Upper lobe of left lung (tissue), 6 donors: ENCODE results near the gene GABARAPL2. TPM values are rescaled to one million over a fixed set of nuclear protein-coding genes. Genes with fewer than 3 reads are reported as not detected.

Experiments
- ATAC-seq, 2 donors: fragments of 200-7000 bp; cut with Tn5 transposase; one replicate each; pipeline ENCODE4 v1.9.1; 2022; ENCODE audit warnings: mild to moderate bottlenecking in 2 of 2, moderate library complexity in 2 of 2; ENCODE audit not compliant: low FRiP score in 2 of 2
- DNase-seq, 2 donors: peaks; one replicate each; pipeline ENCODE4 v3.0.0-alpha.2; 2019 to 2020
- H3K27ac ChIP-seq, 4 donors: fragments of 200-600 bp; sonication (generic); one replicate each; pipeline ENCODE4 v1.5.1; 2016 to 2019
- H3K27me3 ChIP-seq, 4 donors: fragments of 200-600 bp; sonication (generic); one replicate each; pipeline ENCODE4 v1.5.1; 2017 to 2019
- H3K36me3 ChIP-seq, 4 donors: fragments of 200-600 bp; sonication (generic); one replicate each; pipeline ENCODE4 v1.5.1; 2016 to 2019
- H3K4me1 ChIP-seq, 4 donors: fragments of 200-600 bp; sonication (generic); one replicate each; pipeline ENCODE4 v1.5.1; 2018 to 2019
- H3K4me3 ChIP-seq, 4 donors: fragments of 200-600 bp; sonication (generic); one replicate each; pipeline ENCODE4 v1.5.1; 2017 to 2019; ENCODE audit warnings: mild to moderate bottlenecking in 2 of 4, moderate library complexity in 1 of 4
- H3K9me3 ChIP-seq, 4 donors: fragments of 200-600 bp; sonication (generic); one replicate each; pipeline ENCODE4 v1.5.1; 2018 to 2019
- CTCF ChIP-seq, 6 experiments: fragments of 450-650 bp in 4 of 6; fragments of 200-600 bp in 2 of 6; sonication (generic) in 2 of 6; IDR thresholded peaks; one replicate each; pipeline ENCODE4 v1.5.1; 2016 to 2019; ENCODE audit warnings: antibody characterized with exemption in 6 of 6
- EP300 ChIP-seq, 4 donors: sonication (generic); formaldehyde crosslinking; IDR thresholded peaks; one replicate each; pipeline ENCODE4 v1.5.1; 2017; ENCODE audit warnings: antibody characterized with exemption in 4 of 4, control low read depth in 2 of 4
- POLR2A ChIP-seq, 4 donors: fragments of 450-650 bp; IDR thresholded peaks; one replicate each; pipeline ENCODE4 v1.5.1; 2016 to 2017; ENCODE audit warnings: antibody characterized with exemption in 4 of 4, mild to moderate bottlenecking in 2 of 4
- POLR2AphosphoS5 ChIP-seq, 2 donors: sonication (generic); formaldehyde crosslinking; IDR thresholded peaks; one replicate each; pipeline ENCODE4 v1.5.1; 2017; ENCODE audit warnings: antibody characterized with exemption in 2 of 2
- WGBS, 2 donors: methylation state at CpG; one replicate each; pipeline ENCODE4 v1.1.5; 2017 to 2018; 5-methylcytosine and 5-hydroxymethylcytosine counted together
- total RNA-seq, 6 donors: library from RNA; depleted of rRNA in 4 of 6; stranded (reverse); fragments of >200 nt in 4 of 6; gene quantifications; one replicate each; pipeline versions ENCODE4 v1.1.0 to v1.2.1, GENCODE V29; 2016 to 2021
- donor health status: DM: no; HTN: no; CAD: no; lungs with moderate emphysema.
- donor health status: DM: no; HTN: yes; CAD: no; lungs with severe emphysema.

Gene GABARAPL2
- total RNA-seq, 6 donors from 2014 or later, result 14.7 to 103 (median 81.1) TPM

GRCh38 chr16:75618780-75619179, 52.6 kb downstream of the GABARAPL2 start:
- H3K4me3 ChIP-seq, result no peak overlapping the region
- peaks cover 0 to 53% (median 45%) of the 10 kb centered on the region in 4 donors for H3K36me3 ChIP-seq
- 92 to 96% methylated on average over 2 of the region's 2 CpGs for WGBS, 2 donors
- TF ChIP-seq POLR2A (IDR thresholded peaks at IDR 0.05) (no peak), POLR2AphosphoS5 (IDR thresholded peaks at IDR 0.05) (no peak), CTCF (IDR thresholded peaks at IDR 0.05) (no peak)
- no peaks in the 10 kb centered on the region for H3K9me3 ChIP-seq
- H3K27me3 ChIP-seq, result no peaks in the 10 kb centered on the region
- no peak overlapping the region for H3K27ac ChIP-seq
- peaks cover 9 to 22% (median 13%) of the 10 kb centered on the region in 4 donors for H3K4me1 ChIP-seq
- ATAC-seq (no peak), DNase-seq (no peak)

DNA sequence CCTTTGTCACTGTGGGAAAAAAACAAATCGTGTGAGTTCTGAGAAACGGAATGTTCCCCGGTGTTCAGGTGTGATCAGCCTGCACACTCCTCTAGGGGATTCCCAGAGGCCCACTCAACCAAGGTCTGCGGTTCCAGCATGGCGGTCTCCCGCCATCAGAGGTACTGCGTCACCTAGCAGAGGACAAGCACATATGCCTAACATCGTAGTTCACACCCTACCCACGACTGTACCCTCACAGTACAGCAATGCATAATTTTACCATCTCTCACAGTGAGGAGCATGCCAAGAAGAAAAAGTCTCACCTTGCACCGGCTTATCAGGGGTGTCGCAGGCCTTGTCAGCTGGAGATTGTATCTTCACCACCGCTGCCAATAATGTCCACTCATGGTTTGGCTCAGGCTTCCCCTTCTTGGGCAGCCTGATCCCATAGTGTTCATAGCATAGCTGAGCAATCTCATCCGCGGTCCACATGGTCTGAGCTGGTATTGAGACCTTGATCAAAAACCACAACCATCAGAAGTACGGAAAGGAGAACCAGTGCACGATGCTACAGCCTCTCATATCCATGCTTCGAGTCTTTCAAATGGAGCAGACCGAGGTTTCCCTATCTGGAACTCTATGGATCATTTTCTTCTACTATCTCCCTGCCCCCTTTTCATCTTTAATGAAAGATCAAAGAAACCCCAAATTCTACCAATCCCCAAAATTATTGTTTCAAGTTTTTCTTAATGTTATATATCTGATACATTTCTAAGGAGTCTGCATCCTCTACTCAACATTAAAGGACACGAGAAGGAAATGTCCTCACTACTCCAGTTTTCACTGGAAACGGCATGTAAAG, 54.4 kb downstream of the GABARAPL2 start:
- WGBS, 2 donors, result 83 to 90% methylated on average over 20 of the region's 20 CpGs

GRCh38 chr16:75621170-75621477, 54.9 kb downstream of the GABARAPL2 start:
- Histone ChIP-seq H3K4me3 (no peak overlapping the region), H3K4me1 (peaks cover 9 to 23% (median 13%) of the 10 kb centered on the region in 4 donors), H3K27me3 (no peaks in the 10 kb centered on the region), H3K9me3 (no peaks in the 10 kb centered on the region), H3K27ac (no peak overlapping the region), H3K36me3 (peaks cover 0 to 40% (median 28%) of the 10 kb centered on the region in 4 donors)
- DNase-seq (no peak), ATAC-seq (no peak)
- TF ChIP-seq CTCF (IDR thresholded peaks at IDR 0.05) (no peak), EP300 (IDR thresholded peaks at IDR 0.05) (no peak), POLR2A (IDR thresholded peaks at IDR 0.05) (no peak), POLR2AphosphoS5 (IDR thresholded peaks at IDR 0.05) (no peak)
- 39 to 40% methylated on average over 2 of the region's 2 CpGs for WGBS, 2 donors

More for the DNA sequence above, 54.4 kb downstream of the GABARAPL2 start:
- ATAC-seq, result no peak
- no peaks in the 10 kb centered on the region for H3K27me3 ChIP-seq
- peaks cover 0 to 41% (median 34%) of the 10 kb centered on the region in 4 donors for H3K36me3 ChIP-seq
- H3K9me3 ChIP-seq, result no peaks in the 10 kb centered on the region
- H3K27ac ChIP-seq, result no peak overlapping the region
- H3K4me1 ChIP-seq, result peaks cover 9 to 23% (median 13%) of the 10 kb centered on the region in 4 donors
- H3K4me3 ChIP-seq, result no peak overlapping the region
- peak in 1 of 2 donors; percentile 23 for DNase-seq
- TF ChIP-seq CTCF (IDR thresholded peaks at IDR 0.05) (no peak), POLR2A (IDR thresholded peaks at IDR 0.05) (no peak), POLR2AphosphoS5 (IDR thresholded peaks at IDR 0.05) (no peak), EP300 (IDR thresholded peaks at IDR 0.05) (no peak)

DNA sequence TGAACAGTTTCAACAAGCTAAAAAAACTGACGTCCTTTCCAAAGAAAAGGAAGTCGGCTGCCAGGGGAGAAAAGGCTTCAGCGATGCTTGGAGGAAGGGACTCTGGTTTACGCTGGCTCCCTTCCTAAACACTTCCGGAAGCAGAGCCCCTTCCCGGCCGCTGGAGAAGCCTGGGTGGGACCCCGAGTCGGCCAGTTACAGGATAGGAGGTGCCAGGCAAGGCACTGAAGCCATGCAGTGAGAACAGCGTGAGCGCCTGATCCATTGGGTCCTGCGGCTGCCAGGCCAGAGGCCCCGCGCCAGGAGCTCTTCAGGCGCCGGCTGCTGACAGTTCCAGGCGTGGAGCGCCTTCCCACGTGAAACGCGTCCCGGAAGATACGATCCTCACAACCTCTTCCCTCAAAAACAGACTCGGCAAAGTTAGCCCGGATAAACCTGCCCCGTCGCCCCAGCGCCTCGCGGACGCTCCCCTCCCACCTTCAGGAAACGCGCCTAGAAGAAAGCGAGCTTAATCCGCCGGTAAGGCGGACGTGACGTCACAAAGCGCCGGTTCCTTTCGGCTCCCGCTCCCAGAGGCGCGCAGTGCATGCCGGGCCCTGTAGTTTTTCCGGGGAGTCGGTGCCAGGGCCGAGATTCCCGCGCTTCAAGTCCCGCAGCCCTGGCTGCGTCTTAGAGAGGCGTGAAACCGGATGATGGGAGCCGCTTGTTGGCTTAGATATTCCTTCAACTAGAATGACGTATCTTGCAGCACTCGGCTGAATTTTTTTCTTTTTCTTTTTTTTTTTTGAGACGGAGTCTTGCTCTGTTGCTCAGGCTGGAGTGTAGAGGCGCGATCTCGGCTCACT, 56.8 kb downstream of the GABARAPL2 start, which contains the start of gene ADAT1:
Gene ADAT1, minus strand, starts transcription at position 521 of the 845 bp plus-strand sequence. CDS start 2,482 bp downstream, outside the sequence.
- DNase-seq (peak; percentile 97 to 99), ATAC-seq (peak; percentile 96 to 98)
- Histone ChIP-seq H3K4me1 (peaks cover 15 to 23% (median 21%) of the 10 kb centered on the region in 4 donors), H3K4me3 (peak within 1 kb of the TSS; percentile 69 to 82 (median 78)), H3K36me3 (peaks cover 0 to 40% (median 15%) of the 10 kb centered on the region in 4 donors), H3K27me3 (no peaks in the 10 kb centered on the region), H3K27ac (peak within 1 kb of the TSS; percentile 89 to 96 (median 93)), H3K9me3 (no peaks in the 10 kb centered on the region)
- WGBS, 2 donors, result 0% methylated on average over 23 to 44 of the region's 62 CpGs
- TF ChIP-seq POLR2A (IDR thresholded peaks at IDR 0.05) (peak in 3 of 4 donors; percentile 61 to 86 (median 81)), POLR2AphosphoS5 (IDR thresholded peaks at IDR 0.05) (peak; percentile 93 to 94), CTCF (IDR thresholded peaks at IDR 0.05) (peak in 1 of 6 experiments; percentile 6), EP300 (IDR thresholded peaks at IDR 0.05) (no peak)
